Activated CD4-positive, alpha-beta T cell treated with anti-CD3 and anti-CD28 coated beads, Interleukin-2, amount 10 ng/mL, durations not matched to agents 7 days and 5 days (primary cell): ENCODE results near the gene DGKZ. TPM values are rescaled to one million over a fixed set of nuclear protein-coding genes. Genes with fewer than 3 reads are reported as not detected.

Experiments
- CTCF ChIA-PET: fragments of 350-600 bp; sonication (Branson Sonifier 250); formaldehyde crosslinking; loops from one replicate; lab custom pipeline; 2021; ENCODE audit warnings: antibody characterized with exemption; lab: Charles Lee
- POLR2A ChIA-PET: fragments of 350-600 bp; sonication (Branson Sonifier 250); formaldehyde crosslinking; loops from one replicate; lab custom pipeline; 2021; ENCODE audit warnings: antibody characterized with exemption; lab: Charles Lee
- DNase-seq: peaks from one replicate; pipeline ENCODE4 v3.0.0-alpha.2; 2020
- H3K27ac Mint-ChIP-seq: one replicate; pipeline ENCODE4 v1.8.0; 2021; ENCODE audit warnings: mild to moderate bottlenecking, moderate library complexity, mixed read lengths
- H3K27me3 Mint-ChIP-seq: one replicate; pipeline ENCODE4 v1.8.0; 2021; ENCODE audit warnings: mixed read lengths
- H3K36me3 Mint-ChIP-seq: one replicate; pipeline ENCODE4 v1.8.0; 2021; ENCODE audit warnings: low read depth, mixed read lengths
- H3K4me1 Mint-ChIP-seq: one replicate; pipeline ENCODE4 v1.8.0; 2021; ENCODE audit warnings: mixed read lengths
- H3K4me3 Mint-ChIP-seq: one replicate; pipeline ENCODE4 v1.8.0; 2021; ENCODE audit warnings: mild to moderate bottlenecking, moderate library complexity, mixed read lengths
- H3K9me3 Mint-ChIP-seq: one replicate; pipeline ENCODE4 v1.8.0; 2021; ENCODE audit warnings: mixed read lengths
- total RNA-seq, 2 experiments: library from RNA; stranded (reverse); gene quantifications; one replicate each; pipeline ENCODE4 v1.2.3, GENCODE V29; 2021

The DGKZ gene
- total RNA-seq, 2 experiments from 2014 or later: 178 to 187 TPM

DNA sequence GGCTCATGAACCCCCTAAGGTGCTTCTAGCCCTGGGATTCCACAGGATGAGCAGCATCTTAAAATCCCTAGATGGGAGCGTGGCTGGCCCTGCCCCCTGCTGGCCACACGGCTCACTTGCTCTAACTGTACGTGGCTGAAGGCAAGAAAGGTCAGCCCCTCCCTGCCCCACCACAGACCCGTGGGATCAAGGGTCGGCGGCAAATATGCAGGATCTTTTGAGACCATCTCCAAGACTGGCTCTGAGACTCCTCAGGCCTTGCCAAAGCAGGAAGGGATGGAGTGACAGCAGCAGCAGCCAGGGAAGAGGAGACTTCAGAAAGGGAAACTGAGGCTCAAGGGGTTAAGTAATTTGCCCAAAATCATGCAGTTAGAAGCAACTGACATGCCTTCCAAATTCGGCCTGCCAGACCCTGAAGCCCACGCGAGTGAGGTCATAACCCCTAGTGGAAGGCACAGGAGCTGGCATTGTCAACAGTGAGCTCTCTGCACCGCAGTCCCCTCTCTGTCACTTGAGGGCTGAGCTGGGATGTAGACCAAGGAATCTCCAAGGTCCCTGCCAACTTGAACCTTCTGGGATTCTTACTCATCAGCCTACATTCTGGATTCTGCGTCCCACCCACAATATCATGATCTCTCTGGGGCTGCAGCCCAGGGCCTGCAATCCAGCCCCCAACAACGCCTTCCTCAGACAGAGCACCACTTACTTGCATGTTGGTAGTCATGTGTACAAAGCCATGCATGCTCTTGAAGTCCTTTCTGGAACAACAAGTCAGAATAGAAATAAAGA is 38.4 kb upstream of the DGKZ start:
- H3K9me3 Mint-ChIP-seq: no peaks in the 10 kb centered on the region
- peaks cover 20% of the 10 kb centered on the region for H3K4me1 Mint-ChIP-seq
- CTCF ChIA-PET: interaction anchor here (0.6 to 4.2 kb wide), 12 partner anchors 9 to 344 kb away, joined by 3 to 24 read pairs (median 4); no protein-coding TSS in a partner anchor
- H3K27ac Mint-ChIP-seq: peak overlapping the region; percentile 3
- peaks cover 3% of the 10 kb centered on the region for H3K27me3 Mint-ChIP-seq
- no peak overlapping the region for H3K4me3 Mint-ChIP-seq
- POLR2A ChIA-PET: interaction anchor here (1.0 kb wide), 1 partner anchor 65 kb away, joined by 5 read pairs; no protein-coding TSS in a partner anchor
- no peaks in the 10 kb centered on the region for H3K36me3 Mint-ChIP-seq
- peak; percentile 68 for DNase-seq

DNA sequence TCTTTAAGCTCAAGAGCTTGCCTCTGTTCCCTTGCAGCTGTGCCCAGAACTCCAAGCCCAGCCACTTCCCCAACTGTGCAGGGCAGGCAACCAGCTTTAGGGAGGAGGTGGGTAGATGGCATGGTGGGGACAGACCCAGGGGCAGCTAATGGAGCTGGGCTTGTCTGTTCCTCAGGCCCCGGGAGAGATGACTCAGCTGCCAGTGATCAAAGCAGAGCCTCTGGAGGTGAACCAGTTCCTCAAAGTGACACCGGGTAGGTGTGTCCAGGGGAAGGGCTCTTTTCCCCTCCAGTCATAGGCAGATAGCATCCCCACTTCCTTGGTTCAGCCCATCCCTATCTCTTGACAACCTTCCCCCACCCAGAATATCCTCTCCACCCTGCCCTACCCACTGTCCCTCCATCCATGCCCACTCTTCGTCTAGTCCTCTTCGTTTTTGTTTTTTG is 37.4 kb upstream of the DGKZ start:
- peaks cover 3% of the 10 kb centered on the region for H3K27me3 Mint-ChIP-seq
- peaks cover 20% of the 10 kb centered on the region for H3K4me1 Mint-ChIP-seq
- no peaks in the 10 kb centered on the region for H3K36me3 Mint-ChIP-seq
- ChIA-PET POLR2A (interaction anchor here (0.6 kb wide), 1 partner anchor 67 kb away, joined by 4 read pairs; no protein-coding TSS in a partner anchor), CTCF (interaction anchor here (0.6 to 4.2 kb wide), 10 partner anchors 10 to 278 kb away, joined by 3 to 24 read pairs (median 4); no protein-coding TSS in a partner anchor)
- DNase-seq: no peak
- no peak overlapping the region for H3K4me3 Mint-ChIP-seq
- peak overlapping the region; percentile 15 for H3K27ac Mint-ChIP-seq
- no peaks in the 10 kb centered on the region for H3K9me3 Mint-ChIP-seq

DNA sequence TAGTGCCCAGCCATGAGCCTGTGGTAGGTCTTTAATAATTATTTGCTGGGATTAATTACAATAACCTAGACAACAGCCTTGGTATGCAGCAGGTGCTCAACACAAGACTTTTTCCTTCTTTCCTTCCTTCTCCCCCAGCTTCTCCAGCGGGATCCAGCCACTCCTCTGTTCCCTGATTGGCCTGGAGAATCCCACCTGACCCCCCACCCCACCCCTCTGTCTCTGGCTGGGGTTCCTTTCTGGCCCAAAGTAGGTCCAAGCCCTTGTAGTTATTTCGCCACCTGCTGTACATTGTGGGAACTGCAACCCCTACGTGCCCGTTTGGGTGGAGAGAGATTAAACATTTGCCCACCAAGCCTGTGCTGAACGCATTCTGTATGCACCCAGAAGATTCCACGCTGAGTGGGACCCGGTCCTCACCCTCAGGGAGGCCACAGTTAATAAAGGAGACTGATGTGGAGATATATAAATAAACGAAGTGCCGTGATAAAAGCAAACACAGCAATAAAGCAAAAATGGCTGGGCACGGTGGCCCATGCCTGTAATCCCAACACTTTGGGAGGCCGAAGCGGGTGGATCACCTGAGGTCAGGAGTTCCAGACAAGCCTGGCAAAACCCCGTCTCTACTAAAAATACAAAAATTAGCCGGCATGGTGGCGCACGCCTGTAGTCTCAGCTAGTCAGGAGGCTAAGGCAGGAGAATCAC is 32.1 kb upstream of the DGKZ start:
- POLR2A ChIA-PET: no interaction called here

DNA sequence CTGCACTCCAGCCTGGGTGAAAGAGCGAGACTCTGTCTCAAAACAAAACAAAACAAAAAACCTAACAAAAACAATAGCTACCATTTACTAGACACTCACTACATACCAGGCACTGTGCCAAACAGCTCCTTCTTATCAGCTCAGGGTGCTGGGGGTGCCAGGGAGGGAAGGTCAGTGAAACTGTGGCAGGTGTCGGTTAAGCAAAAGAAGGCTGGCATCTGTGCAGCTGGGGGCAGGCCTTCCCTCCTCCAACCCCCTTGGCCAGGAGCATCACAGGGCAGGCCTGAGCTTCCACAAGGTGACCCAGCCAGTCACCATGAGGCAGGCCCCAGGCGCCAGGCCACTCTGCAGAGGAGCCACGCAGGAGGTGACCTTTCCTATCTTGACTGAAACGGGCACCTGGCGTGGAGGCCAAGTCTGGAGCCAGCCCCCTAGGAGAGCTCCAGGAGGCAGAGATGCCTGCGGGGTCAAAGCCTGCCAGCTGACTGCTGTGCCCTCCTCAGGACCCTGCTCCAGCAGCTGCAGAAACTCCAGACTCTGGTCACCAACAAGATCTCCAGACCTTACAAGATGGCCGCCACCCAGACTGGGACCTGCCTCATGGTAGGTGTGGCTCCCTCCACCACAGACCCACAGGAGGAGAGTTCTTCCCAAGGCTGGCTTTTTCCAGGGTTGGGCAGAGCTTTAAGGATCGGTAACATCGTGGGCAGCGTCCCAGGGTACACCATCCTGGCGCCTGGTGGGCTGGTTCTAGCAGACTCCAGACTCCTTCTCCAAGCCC is 31.3 kb upstream of the DGKZ start:
- Mint-ChIP-seq H3K27me3 (no peaks in the 10 kb centered on the region), H3K27ac (no peak overlapping the region), H3K9me3 (no peaks in the 10 kb centered on the region), H3K36me3 (no peaks in the 10 kb centered on the region), H3K4me3 (no peak overlapping the region), H3K4me1 (peaks cover 27% of the 10 kb centered on the region)
- DNase-seq: no peak
- ChIA-PET POLR2A (no interaction called here), CTCF (interaction anchor here (0.6 to 4.6 kb wide), 9 partner anchors 12 to 103 kb away, joined by 3 to 27 read pairs (median 5); partner anchors contain the start of gene DGKZ)

More for the DNA sequence above, 32.1 kb upstream of the DGKZ start:
- peak; percentile 77 for DNase-seq
- Mint-ChIP-seq H3K4me3 (no peak overlapping the region), H3K9me3 (no peaks in the 10 kb centered on the region), H3K27me3 (no peaks in the 10 kb centered on the region), H3K36me3 (no peaks in the 10 kb centered on the region), H3K27ac (no peak overlapping the region), H3K4me1 (peaks cover 29% of the 10 kb centered on the region)
- CTCF ChIA-PET: interaction anchor here (0.9 to 4.6 kb wide), 9 partner anchors 11 to 102 kb away, joined by 3 to 27 read pairs (median 5); partner anchors contain the start of gene DGKZ

DNA sequence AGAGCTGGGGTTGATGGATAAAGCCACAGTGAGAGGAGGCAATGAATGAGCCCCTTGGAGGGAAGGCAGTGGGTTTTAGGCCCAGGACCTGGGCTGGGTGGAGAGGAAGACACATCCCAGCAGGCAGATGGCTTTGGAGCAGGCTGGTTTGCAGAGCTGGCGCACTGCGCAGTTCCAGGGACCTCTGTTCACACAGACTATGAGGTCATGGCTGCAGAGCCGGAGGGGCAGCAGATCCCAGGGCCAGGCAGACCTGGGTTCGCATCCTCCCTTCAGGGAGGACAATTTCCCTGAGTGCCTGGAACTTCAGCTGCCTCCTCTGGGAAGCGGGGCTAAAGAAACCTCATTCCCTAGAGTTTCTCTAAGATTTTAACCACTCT is 28.2 kb upstream of the DGKZ start:
- no peak overlapping the region for H3K4me3 Mint-ChIP-seq
- H3K9me3 Mint-ChIP-seq: no peaks in the 10 kb centered on the region
- no peaks in the 10 kb centered on the region for H3K36me3 Mint-ChIP-seq
- H3K27ac Mint-ChIP-seq: peak overlapping the region; percentile 83
- H3K4me1 Mint-ChIP-seq: peaks cover 33% of the 10 kb centered on the region
- CTCF ChIA-PET: interaction anchor here (0.7 to 4.5 kb wide), 10 partner anchors 8 to 239 kb away, joined by 3 to 23 read pairs (median 4); partner anchors contain the start of gene DGKZ
- H3K27me3 Mint-ChIP-seq: no peaks in the 10 kb centered on the region
- DNase-seq: no peak
- POLR2A ChIA-PET: no interaction called here

DNA sequence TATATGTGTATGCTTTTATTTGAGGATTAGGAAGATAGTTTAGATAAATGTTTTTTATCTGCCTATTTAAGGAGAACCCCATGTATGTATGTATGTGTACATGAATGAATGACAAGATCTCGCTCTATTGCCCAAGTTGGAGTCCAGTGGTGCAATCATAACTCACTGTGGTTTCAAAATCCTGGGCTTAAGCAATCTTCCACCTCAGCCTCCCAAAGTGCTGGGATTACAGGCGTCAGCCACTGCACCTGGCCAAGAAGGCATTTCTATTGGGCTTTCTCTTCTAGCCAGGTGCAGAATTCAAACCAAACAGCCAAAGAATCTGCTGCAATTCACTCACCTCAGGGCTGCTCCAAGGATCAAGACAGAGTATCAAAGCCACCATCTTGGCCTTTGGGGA is 25.5 kb upstream of the DGKZ start:
- POLR2A ChIA-PET: no interaction called here
- no peak for DNase-seq
- Mint-ChIP-seq H3K36me3 (no peaks in the 10 kb centered on the region), H3K27me3 (peaks cover 3% of the 10 kb centered on the region), H3K9me3 (no peaks in the 10 kb centered on the region), H3K27ac (peak overlapping the region; percentile 19), H3K4me3 (no peak overlapping the region), H3K4me1 (peaks cover 33% of the 10 kb centered on the region)
- CTCF ChIA-PET: interaction anchor here (1.3 to 4.5 kb wide), 2 partner anchors 11 to 84 kb away, joined by 3 to 23 read pairs; no protein-coding TSS in a partner anchor

DNA sequence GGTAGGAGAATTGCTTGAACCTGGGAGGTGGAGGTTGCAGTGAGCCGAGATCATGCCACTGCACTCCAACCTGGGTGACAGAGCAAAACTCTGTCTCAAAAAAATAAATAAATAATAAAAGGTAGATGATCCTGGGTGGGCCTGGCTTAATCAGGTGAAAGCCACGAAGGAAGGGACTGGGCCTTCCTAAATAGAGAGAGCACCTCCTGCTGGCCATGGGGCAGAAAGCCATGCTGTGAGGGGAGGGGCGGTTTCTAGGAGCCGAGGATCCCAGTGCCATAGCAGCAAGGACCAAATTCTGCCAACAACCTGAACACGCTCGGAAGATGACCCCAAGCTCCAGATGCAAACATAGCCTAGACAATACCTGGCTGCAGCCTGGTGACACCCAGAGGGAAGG is 24.5 kb upstream of the DGKZ start:
- Mint-ChIP-seq H3K27ac (no peak overlapping the region), H3K4me1 (peaks cover 34% of the 10 kb centered on the region), H3K9me3 (no peaks in the 10 kb centered on the region), H3K4me3 (no peak overlapping the region), H3K27me3 (peaks cover 8% of the 10 kb centered on the region), H3K36me3 (no peaks in the 10 kb centered on the region)
- no peak for DNase-seq
- CTCF ChIA-PET: interaction anchor here (0.8 to 1.3 kb wide), 4 partner anchors 10 to 85 kb away, joined by 3 to 5 read pairs (median 3); partner anchors contain the start of gene DGKZ
- POLR2A ChIA-PET: no interaction called here

DNA sequence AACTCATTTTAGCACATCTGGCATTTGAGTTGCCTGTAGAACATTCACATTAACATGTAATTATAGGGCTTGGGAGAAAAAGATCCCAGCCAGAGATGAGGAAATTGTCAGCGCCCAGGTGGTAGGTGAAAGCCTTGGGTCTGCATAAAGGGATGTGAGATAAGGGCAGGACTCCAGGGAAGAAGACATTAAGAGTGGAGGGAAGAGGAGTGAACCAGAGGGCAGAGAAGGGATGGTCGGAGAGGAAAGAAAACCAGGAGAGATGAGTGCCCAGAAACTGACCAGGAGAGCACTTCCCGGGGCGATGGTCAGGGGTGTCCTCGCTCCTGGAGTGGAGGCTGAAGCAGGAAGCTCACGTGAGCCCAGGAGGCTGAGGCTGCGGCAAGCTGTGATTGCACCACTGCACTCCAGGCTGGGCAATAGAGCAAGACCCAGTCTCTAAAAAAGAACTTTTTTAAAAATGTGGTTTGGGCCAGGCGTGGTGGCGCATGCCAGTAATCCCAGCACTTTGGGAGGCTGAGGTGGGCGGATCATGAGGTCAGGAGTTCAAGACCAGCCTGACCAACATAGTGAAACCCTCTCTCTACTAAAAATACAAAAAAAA is 20.3 kb upstream of the DGKZ start:
- H3K27ac Mint-ChIP-seq: no peak overlapping the region
- H3K4me3 Mint-ChIP-seq: no peak overlapping the region
- peaks cover 23% of the 10 kb centered on the region for H3K27me3 Mint-ChIP-seq
- no peaks in the 10 kb centered on the region for H3K9me3 Mint-ChIP-seq
- peaks cover 33% of the 10 kb centered on the region for H3K4me1 Mint-ChIP-seq
- CTCF ChIA-PET: interaction anchor here (0.6 kb wide), 1 partner anchor 204 kb away, joined by 3 read pairs; no protein-coding TSS in a partner anchor
- POLR2A ChIA-PET: no interaction called here
- H3K36me3 Mint-ChIP-seq: peaks cover 5% of the 10 kb centered on the region
- no peak for DNase-seq

DNA sequence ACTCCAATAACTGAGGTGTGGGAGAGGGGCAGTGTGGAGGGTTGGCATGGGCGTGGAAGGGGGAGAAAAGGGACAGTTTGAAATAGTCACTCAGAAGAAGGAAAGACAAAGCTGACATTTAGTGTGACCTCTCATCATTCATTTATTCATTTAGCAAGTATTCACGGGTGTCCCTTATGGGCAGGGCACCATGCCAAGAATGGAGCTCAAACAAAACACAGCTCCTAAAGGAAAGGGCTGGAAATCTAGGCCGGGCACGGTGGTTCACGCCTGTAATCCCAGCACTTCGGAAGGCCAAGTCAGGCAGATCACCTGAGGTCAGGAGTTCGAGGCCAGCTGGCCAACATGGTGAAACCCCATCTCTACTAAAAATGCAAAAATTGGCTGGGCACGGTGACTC is 19.4 kb upstream of the DGKZ start:
- Mint-ChIP-seq H3K27me3 (peaks cover 27% of the 10 kb centered on the region), H3K4me1 (peaks cover 37% of the 10 kb centered on the region), H3K27ac (no peak overlapping the region), H3K9me3 (no peaks in the 10 kb centered on the region), H3K36me3 (peaks cover 5% of the 10 kb centered on the region), H3K4me3 (no peak overlapping the region)
- CTCF ChIA-PET: interaction anchor here (1.0 to 1.4 kb wide), 4 partner anchors 12 to 42 kb away, joined by 3 to 5 read pairs (median 4); partner anchors contain the start of gene DGKZ
- no peak for DNase-seq
- POLR2A ChIA-PET: no interaction called here

DNA sequence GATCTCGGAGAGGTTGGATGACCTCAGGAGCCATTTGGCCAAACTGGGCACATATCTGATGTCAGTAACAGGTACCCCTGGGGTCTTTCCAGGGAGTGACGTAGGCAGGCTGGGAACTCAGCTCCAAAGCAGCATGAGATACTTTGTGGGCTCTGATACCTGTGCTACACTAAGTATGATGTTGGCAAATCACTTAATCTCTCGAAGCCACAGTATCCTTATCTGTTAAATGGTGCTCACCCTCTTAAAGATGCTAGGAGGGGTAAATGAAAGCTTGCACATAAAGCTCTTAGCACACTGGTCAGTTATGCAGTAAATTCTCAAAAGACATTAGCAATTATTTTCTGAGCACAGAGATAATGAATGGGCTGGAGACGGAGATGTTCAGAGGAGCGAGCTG is 17.1 kb upstream of the DGKZ start:
- ChIA-PET POLR2A (interaction anchor here (0.7 kb wide), 1 partner anchor 31 kb away, joined by 3 read pairs; no protein-coding TSS in a partner anchor), CTCF (interaction anchor here (0.6 to 2.0 kb wide), 11 partner anchors 11 to 91 kb away, joined by 3 to 10 read pairs (median 5); partner anchors contain the start of genes CHRM4 and DGKZ)
- H3K27ac Mint-ChIP-seq: peak overlapping the region; percentile 85

DNA sequence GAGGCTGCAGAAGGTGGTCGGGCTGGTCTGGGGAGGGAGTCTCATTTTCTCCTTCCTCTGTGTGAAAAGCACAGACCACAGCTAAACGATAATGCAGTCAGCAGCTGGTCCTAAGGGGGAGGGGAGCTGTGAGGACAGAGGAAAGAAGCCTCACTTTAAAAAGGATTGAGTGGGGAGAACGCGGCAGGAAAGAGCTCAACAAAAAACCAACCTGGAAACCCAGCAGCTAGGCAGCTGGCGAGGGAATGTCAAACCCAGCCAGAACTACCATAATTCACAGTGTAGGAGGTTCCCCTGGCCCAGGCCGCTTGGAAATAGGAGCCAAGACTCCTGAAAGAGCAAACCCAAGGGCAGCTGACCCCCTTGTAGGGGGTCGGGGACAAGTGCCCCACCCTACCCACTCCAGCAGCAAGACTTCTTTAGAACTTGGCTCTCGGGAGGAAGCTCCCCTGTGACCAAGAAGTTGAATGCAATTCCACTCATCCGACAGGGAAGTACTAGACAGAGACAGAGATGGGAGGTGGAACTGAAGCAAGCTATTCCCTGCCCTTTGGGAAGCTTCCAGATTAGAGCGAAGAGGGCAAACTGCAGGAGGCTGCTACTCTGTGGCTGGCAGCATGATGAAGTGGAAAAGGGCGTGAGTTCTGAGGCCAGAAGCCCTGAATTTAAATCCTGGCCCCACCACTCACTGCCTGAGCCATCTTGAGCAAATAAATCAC is 16.5 kb upstream of the DGKZ start:
- peak overlapping the region; percentile 49 for H3K4me3 Mint-ChIP-seq
- H3K27me3 Mint-ChIP-seq: peaks cover 41% of the 10 kb centered on the region

More for the DNA sequence above, 17.1 kb upstream of the DGKZ start:
- H3K36me3 Mint-ChIP-seq: peaks cover 5% of the 10 kb centered on the region
- H3K27me3 Mint-ChIP-seq: peaks cover 41% of the 10 kb centered on the region
- peaks cover 52% of the 10 kb centered on the region for H3K4me1 Mint-ChIP-seq
- no peaks in the 10 kb centered on the region for H3K9me3 Mint-ChIP-seq
- peak overlapping the region; percentile 2 for H3K4me3 Mint-ChIP-seq
- no peak for DNase-seq

More for the DNA sequence above, 16.5 kb upstream of the DGKZ start:
- no peak for DNase-seq
- H3K9me3 Mint-ChIP-seq: no peaks in the 10 kb centered on the region
- H3K27ac Mint-ChIP-seq: peak overlapping the region; percentile 85
- ChIA-PET POLR2A (interaction anchor here (0.7 kb wide), 1 partner anchor 30 kb away, joined by 3 read pairs; no protein-coding TSS in a partner anchor), CTCF (interaction anchor here (0.6 to 2.2 kb wide), 13 partner anchors 11 to 61 kb away, joined by 3 to 12 read pairs (median 4); partner anchors contain the start of genes CHRM4 and DGKZ)
- peaks cover 5% of the 10 kb centered on the region for H3K36me3 Mint-ChIP-seq
- H3K4me1 Mint-ChIP-seq: peaks cover 54% of the 10 kb centered on the region
